ENCODE results near the gene TNFRSF8.

- TF ChIP-seq SMC3 (IDR thresholded peaks at IDR 0.05; ENCODE audit: low read depth, low read length) (no peak), CTCF (IDR thresholded peaks at IDR 0.05) (no peak), GABPA (IDR thresholded peaks at IDR 0.05; ENCODE audit: low read depth) (no peak), EZH2phosphoT487 (IDR thresholded peaks at IDR 0.05; ENCODE audit: borderline replicate concordance, low read depth) (no peak), MAX (IDR thresholded peaks at IDR 0.05; ENCODE audit: low read depth) (no peak), FOSL2 (IDR thresholded peaks at IDR 0.05; ENCODE audit: borderline replicate concordance, low read depth) (no peak), TCF12 (IDR thresholded peaks at IDR 0.05) (no peak), REST (IDR thresholded peaks at IDR 0.05; ENCODE audit: low read depth, low read length) (no peak), MXI1 (IDR thresholded peaks at IDR 0.05; ENCODE audit: low read depth, low read length) (no peak), RAD21 (IDR thresholded peaks at IDR 0.05; ENCODE audit: low read length) (no peak), POLR2AphosphoS5 (IDR thresholded peaks at IDR 0.05; ENCODE audit: low read depth, low read length) (no peak), RFX5 (IDR thresholded peaks at IDR 0.05; ENCODE audit: low read length) (no peak), USF2 (IDR thresholded peaks at IDR 0.05; ENCODE audit: borderline replicate concordance, low read depth, low read length) (no peak), IRF3 (IDR thresholded peaks at IDR 0.05; ENCODE audit: low read depth, low read length) (no peak)
Measured at GRCh38 chr1:12158357-12159092, 95.4 kb downstream of the TNFRSF8 start.
